Measurements from ENCODE around the gene MRGPRX2. TPM values are rescaled to one million over a fixed set of nuclear protein-coding genes. Genes with fewer than 3 reads are reported as not detected.

MRGPRX2 gene
- total RNA-seq, 1 experiment from 2014 or later: not detected

DNA sequence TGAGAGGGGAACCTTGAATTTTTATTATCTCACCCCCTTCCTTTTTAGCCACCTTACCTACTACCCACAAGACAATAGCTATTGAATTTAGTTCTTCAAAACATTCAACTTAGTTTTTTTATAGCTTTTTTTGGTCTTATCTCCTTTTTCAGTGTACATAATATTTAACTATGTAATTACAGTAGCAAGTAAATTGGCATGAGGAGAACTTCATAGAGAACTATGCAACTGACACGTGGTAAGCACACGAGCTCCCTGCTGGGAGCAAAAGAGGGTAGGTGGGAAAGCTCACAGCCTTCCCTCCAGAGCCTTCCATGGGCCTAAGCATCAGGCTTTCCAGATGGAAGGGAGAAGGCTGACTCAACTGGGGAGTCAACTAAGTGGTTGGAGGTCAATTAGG is 34.3 kb upstream of the MRGPRX2 start:
- Histone ChIP-seq H3K9me2 (replicated peaks; ENCODE audit: insufficient read depth, low read length) (no peaks in the 10 kb centered on the region), H4K20me1 (ENCODE audit: insufficient read depth, low read depth, low read length) (no peaks in the 10 kb centered on the region), H3K4me1 (ENCODE audit: low read length) (no peaks in the 10 kb centered on the region), H3K9me3 (ENCODE audit: low read length) (no peaks in the 10 kb centered on the region), H2AFZ (ENCODE audit: low read length) (no peak overlapping the region), H3K9ac (ENCODE audit: low read length) (no peak overlapping the region), H3K4me3 (ENCODE audit: low read length) (no peak overlapping the region), H3K4me2 (ENCODE audit: low read depth, low read length, poor library complexity, severe bottlenecking) (no peak overlapping the region), H3K27me3 (ENCODE audit: low read length) (no peaks in the 10 kb centered on the region), H3K79me2 (ENCODE audit: low read length) (no peaks in the 10 kb centered on the region), H3K27ac (ENCODE audit: low read length) (no peak overlapping the region), H3K36me3 (ENCODE audit: insufficient read depth, low read length) (no peaks in the 10 kb centered on the region)
- DNase-seq: no peak

DNA sequence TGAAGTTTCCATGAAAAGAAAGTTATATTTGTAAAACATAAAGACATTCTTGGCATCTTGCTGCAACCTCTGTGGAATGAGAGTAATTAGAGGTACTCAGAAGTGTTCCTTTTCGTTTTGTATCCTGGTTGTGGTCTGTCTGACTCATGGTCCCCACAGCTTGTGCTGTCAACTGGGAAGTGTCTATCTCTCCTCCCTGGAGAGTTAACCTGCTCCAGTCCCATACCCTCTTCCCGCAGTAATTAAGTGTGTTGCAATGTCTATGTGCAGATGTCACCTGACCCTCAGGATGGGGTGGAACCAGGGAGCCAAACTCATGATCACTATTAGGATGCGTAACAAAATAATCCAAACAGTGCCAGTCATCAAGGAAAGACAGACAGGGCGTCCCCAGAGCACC is 33.5 kb upstream of the MRGPRX2 start:
- Histone ChIP-seq H3K4me3 (ENCODE audit: low read length) (no peak overlapping the region), H3K27me3 (ENCODE audit: low read length) (no peaks in the 10 kb centered on the region), H3K79me2 (ENCODE audit: low read length) (no peaks in the 10 kb centered on the region), H2AFZ (ENCODE audit: low read length) (no peak overlapping the region), H3K4me2 (ENCODE audit: low read depth, low read length, poor library complexity, severe bottlenecking) (no peak overlapping the region), H3K9ac (ENCODE audit: low read length) (no peak overlapping the region), H3K9me3 (ENCODE audit: low read length) (no peaks in the 10 kb centered on the region), H3K4me1 (ENCODE audit: low read length) (no peaks in the 10 kb centered on the region), H4K20me1 (ENCODE audit: insufficient read depth, low read depth, low read length) (no peaks in the 10 kb centered on the region), H3K27ac (ENCODE audit: low read length) (no peak overlapping the region), H3K9me2 (replicated peaks; ENCODE audit: insufficient read depth, low read length) (no peaks in the 10 kb centered on the region), H3K36me3 (ENCODE audit: insufficient read depth, low read length) (no peaks in the 10 kb centered on the region)
- no peak for DNase-seq

DNA sequence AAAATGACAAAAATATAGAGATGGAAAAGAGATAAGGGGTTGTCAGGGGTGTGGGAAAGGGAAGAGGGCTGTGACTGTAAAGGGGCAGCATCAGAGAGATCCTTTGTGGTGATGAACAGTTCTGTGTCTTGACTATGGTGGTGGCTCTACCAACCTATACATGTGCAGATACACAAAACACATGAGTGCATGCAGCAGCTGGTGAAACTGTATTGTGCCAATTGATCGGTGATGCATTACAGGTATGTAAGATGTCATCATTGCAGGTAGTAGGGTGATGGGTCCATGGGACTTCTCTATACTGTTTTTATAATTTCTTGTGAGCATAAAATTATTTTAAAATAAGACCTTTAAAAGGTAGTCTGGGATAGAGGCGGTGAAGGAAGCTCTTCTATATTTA is 32.3 kb upstream of the MRGPRX2 start:
- no peak overlapping the region for H2AFZ ChIP-seq (ENCODE audit: low read length)
- H3K36me3 ChIP-seq (ENCODE audit: insufficient read depth, low read length): no peaks in the 10 kb centered on the region
- H3K79me2 ChIP-seq (ENCODE audit: low read length): no peaks in the 10 kb centered on the region
- no peaks in the 10 kb centered on the region for H3K27me3 ChIP-seq (ENCODE audit: low read length)
- no peak overlapping the region for H3K4me2 ChIP-seq (ENCODE audit: low read depth, low read length, poor library complexity, severe bottlenecking)
- no peak overlapping the region for H3K9ac ChIP-seq (ENCODE audit: low read length)
- DNase-seq: no peak
- no peak overlapping the region for H3K27ac ChIP-seq (ENCODE audit: low read length)
- H3K4me3 ChIP-seq (ENCODE audit: low read length): no peak overlapping the region
- H3K9me2 ChIP-seq (replicated peaks; ENCODE audit: insufficient read depth, low read length): no peaks in the 10 kb centered on the region
- H3K9me3 ChIP-seq (ENCODE audit: low read length): no peaks in the 10 kb centered on the region
- H4K20me1 ChIP-seq (ENCODE audit: insufficient read depth, low read depth, low read length): no peaks in the 10 kb centered on the region
- no peaks in the 10 kb centered on the region for H3K4me1 ChIP-seq (ENCODE audit: low read length)

DNA sequence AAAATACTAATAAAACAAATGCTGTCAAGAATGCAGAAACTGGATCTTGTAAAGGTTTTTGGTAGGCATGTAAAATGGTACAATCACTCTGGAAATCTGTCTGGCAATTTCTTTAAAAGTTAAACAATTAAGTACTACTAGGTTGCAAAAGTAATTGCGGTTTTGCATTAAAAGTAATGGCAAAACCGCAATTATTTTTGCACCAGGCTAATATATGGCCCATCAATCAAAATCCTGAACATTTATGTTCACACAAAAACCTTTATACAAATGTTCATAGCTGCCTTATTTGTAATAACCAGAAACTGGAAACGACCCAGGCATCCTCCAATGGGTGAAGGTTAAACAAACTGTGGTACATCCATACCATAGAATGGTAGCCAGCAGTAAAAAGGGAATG is 31.8 kb upstream of the MRGPRX2 start:
- Histone ChIP-seq H3K27me3 (ENCODE audit: low read length) (no peaks in the 10 kb centered on the region), H3K4me2 (ENCODE audit: low read depth, low read length, poor library complexity, severe bottlenecking) (no peak overlapping the region), H3K9me2 (replicated peaks; ENCODE audit: insufficient read depth, low read length) (no peaks in the 10 kb centered on the region), H3K36me3 (ENCODE audit: insufficient read depth, low read length) (no peaks in the 10 kb centered on the region), H3K9ac (ENCODE audit: low read length) (no peak overlapping the region), H2AFZ (ENCODE audit: low read length) (no peak overlapping the region), H4K20me1 (ENCODE audit: insufficient read depth, low read depth, low read length) (no peaks in the 10 kb centered on the region), H3K4me1 (ENCODE audit: low read length) (no peaks in the 10 kb centered on the region), H3K9me3 (ENCODE audit: low read length) (no peaks in the 10 kb centered on the region), H3K79me2 (ENCODE audit: low read length) (no peaks in the 10 kb centered on the region), H3K4me3 (ENCODE audit: low read length) (no peak overlapping the region), H3K27ac (ENCODE audit: low read length) (no peak overlapping the region)
- no peak for DNase-seq

DNA sequence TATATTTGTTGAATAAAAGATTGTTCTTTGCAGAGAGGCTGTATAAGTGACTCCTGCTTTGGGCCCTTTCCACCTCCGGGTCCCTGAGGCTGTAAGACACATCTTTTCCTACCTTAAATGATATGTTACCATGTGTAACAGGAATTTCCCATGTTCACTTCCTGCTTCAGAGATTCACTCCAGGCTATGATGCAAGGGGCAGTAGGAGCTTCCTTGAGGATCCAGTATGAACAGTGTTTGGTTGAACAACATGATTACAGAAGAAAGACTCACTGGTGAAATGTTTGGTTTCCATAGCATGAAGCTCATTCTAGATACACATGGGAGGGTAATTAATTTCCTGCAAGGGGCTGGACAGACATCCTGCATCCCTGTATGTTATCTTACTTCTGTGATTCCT is 30.8 kb upstream of the MRGPRX2 start:
- no peaks in the 10 kb centered on the region for H3K27me3 ChIP-seq (ENCODE audit: low read length)
- no peaks in the 10 kb centered on the region for H3K36me3 ChIP-seq (ENCODE audit: insufficient read depth, low read length)
- H3K4me3 ChIP-seq (ENCODE audit: low read length): no peak overlapping the region
- H3K9me3 ChIP-seq (ENCODE audit: low read length): no peaks in the 10 kb centered on the region
- no peaks in the 10 kb centered on the region for H4K20me1 ChIP-seq (ENCODE audit: insufficient read depth, low read depth, low read length)
- H3K4me1 ChIP-seq (ENCODE audit: low read length): no peaks in the 10 kb centered on the region
- H2AFZ ChIP-seq (ENCODE audit: low read length): no peak overlapping the region
- H3K9ac ChIP-seq (ENCODE audit: low read length): no peak overlapping the region
- H3K9me2 ChIP-seq (replicated peaks; ENCODE audit: insufficient read depth, low read length): no peaks in the 10 kb centered on the region
- no peak overlapping the region for H3K4me2 ChIP-seq (ENCODE audit: low read depth, low read length, poor library complexity, severe bottlenecking)
- H3K27ac ChIP-seq (ENCODE audit: low read length): no peak overlapping the region
- no peaks in the 10 kb centered on the region for H3K79me2 ChIP-seq (ENCODE audit: low read length)
- DNase-seq: no peak

DNA sequence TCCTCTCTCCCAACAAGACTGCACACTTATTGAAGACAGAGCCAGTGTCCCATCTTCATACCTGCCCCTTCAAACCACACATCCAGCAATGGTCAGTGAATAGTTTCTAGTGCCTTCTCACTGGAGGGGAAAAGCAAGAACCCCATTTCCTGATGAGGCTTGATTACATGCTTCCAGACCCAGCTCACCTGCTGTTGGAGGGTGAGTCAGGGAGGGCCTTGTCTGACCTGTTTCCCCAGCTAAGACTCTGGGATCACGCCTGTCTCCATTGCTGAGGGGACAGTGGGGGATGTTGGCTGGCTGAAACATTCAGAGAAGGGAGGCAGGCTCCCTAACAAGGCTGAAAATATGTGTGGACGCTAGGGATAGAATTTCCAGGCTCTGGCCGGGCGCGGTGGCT is 28.9 kb upstream of the MRGPRX2 start:
- no peak overlapping the region for H3K9ac ChIP-seq (ENCODE audit: low read length)
- no peak for DNase-seq
- H3K4me2 ChIP-seq (ENCODE audit: low read depth, low read length, poor library complexity, severe bottlenecking): no peak overlapping the region
- no peaks in the 10 kb centered on the region for H3K9me2 ChIP-seq (replicated peaks; ENCODE audit: insufficient read depth, low read length)
- H3K79me2 ChIP-seq (ENCODE audit: low read length): no peaks in the 10 kb centered on the region
- no peaks in the 10 kb centered on the region for H4K20me1 ChIP-seq (ENCODE audit: insufficient read depth, low read depth, low read length)
- no peaks in the 10 kb centered on the region for H3K27me3 ChIP-seq (ENCODE audit: low read length)
- no peak overlapping the region for H3K27ac ChIP-seq (ENCODE audit: low read length)
- H2AFZ ChIP-seq (ENCODE audit: low read length): no peak overlapping the region
- H3K36me3 ChIP-seq (ENCODE audit: insufficient read depth, low read length): no peaks in the 10 kb centered on the region
- H3K4me3 ChIP-seq (ENCODE audit: low read length): no peak overlapping the region
- no peaks in the 10 kb centered on the region for H3K4me1 ChIP-seq (ENCODE audit: low read length)
- no peaks in the 10 kb centered on the region for H3K9me3 ChIP-seq (ENCODE audit: low read length)

DNA sequence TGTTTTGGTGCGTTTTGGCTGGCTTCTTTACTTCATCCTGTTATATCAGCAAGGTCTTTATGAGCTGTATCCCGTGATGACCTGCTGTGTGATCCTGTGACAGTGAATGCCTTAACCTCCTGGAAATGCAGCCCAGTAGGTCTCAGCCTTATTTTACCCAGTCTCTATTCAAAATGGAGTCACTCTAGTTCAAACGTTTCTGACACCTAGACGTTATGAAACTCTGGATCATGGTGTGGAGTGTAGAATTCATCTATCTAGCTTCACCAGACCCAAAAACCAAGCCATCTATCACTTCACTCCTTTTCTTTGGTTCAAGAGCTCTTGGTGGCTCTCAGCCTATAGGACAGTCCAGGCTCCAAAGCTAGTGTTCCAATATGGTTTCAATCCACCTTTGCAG is 28.3 kb upstream of the MRGPRX2 start:
- Histone ChIP-seq H3K27ac (ENCODE audit: low read length) (no peak overlapping the region), H3K36me3 (ENCODE audit: insufficient read depth, low read length) (no peaks in the 10 kb centered on the region), H3K79me2 (ENCODE audit: low read length) (no peaks in the 10 kb centered on the region), H3K4me1 (ENCODE audit: low read length) (no peaks in the 10 kb centered on the region), H3K9me2 (replicated peaks; ENCODE audit: insufficient read depth, low read length) (no peaks in the 10 kb centered on the region), H3K4me3 (ENCODE audit: low read length) (no peak overlapping the region), H3K4me2 (ENCODE audit: low read depth, low read length, poor library complexity, severe bottlenecking) (no peak overlapping the region), H3K9ac (ENCODE audit: low read length) (no peak overlapping the region), H3K9me3 (ENCODE audit: low read length) (no peaks in the 10 kb centered on the region), H4K20me1 (ENCODE audit: insufficient read depth, low read depth, low read length) (no peaks in the 10 kb centered on the region), H3K27me3 (ENCODE audit: low read length) (no peaks in the 10 kb centered on the region), H2AFZ (ENCODE audit: low read length) (no peak overlapping the region)
- no peak for DNase-seq

DNA sequence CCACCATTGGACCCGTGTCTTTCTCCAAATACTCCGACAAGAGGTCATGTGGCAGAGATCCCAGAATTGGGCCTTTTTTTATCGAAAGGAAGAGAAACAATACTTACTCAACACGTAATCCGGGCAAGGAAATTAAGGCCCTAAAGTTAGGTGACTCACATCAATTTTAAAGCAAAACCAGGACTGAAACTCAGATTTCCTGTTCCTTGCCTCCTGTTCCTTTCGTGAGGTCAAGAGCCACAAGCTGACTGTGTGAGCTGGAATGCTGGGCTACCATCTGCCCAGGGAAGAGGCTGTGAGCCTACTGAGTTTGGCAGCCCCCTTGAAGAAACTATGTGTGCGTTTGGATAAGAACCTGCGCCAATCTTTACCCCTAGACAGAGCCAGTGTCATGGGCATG is 27.1 kb upstream of the MRGPRX2 start:
- Histone ChIP-seq H3K9me2 (replicated peaks; ENCODE audit: insufficient read depth, low read length) (no peaks in the 10 kb centered on the region), H3K4me2 (ENCODE audit: low read depth, low read length, poor library complexity, severe bottlenecking) (no peak overlapping the region), H2AFZ (ENCODE audit: low read length) (no peak overlapping the region), H3K4me1 (ENCODE audit: low read length) (no peaks in the 10 kb centered on the region), H3K9me3 (ENCODE audit: low read length) (no peaks in the 10 kb centered on the region), H3K9ac (ENCODE audit: low read length) (no peak overlapping the region), H3K27ac (ENCODE audit: low read length) (no peak overlapping the region), H3K4me3 (ENCODE audit: low read length) (no peak overlapping the region), H3K79me2 (ENCODE audit: low read length) (no peaks in the 10 kb centered on the region), H3K27me3 (ENCODE audit: low read length) (no peaks in the 10 kb centered on the region), H3K36me3 (ENCODE audit: insufficient read depth, low read length) (no peaks in the 10 kb centered on the region), H4K20me1 (ENCODE audit: insufficient read depth, low read depth, low read length) (no peaks in the 10 kb centered on the region)
- no peak for DNase-seq

DNA sequence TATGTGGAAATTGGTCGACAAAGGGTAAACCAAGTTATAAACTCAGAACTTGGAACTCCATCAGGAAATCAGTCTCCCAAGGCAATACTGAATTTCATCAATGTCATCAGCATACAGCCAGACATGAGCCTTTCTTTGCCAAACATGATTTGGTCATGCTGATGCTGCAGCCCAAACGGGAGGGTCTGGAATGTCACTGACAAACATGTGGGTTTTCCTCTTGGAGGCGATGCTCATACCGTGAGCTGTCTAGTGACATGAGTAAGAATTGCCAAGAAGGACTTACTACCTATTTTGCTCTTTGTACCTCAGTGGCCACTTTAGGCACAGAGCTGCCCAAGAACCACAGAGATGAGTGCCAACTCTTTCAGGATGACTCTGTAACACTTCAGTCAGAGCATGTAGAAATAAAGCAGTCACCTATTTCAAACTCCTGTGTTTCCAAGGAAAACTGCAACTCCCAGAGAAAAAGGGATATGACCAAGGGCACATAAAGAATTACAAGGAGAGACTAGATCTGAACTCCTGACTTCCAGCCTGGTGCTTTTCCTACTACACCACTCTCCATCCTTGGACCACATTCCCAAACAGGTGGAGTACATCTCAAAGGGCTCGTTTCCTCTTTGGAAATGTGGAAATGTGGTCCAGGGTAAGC is 24.3 kb upstream of the MRGPRX2 start:
- no peak overlapping the region for H3K9ac ChIP-seq (ENCODE audit: low read length)
- no peak overlapping the region for H3K27ac ChIP-seq (ENCODE audit: low read length)
- no peaks in the 10 kb centered on the region for H3K79me2 ChIP-seq (ENCODE audit: low read length)
- H3K9me3 ChIP-seq (ENCODE audit: low read length): no peaks in the 10 kb centered on the region
- no peaks in the 10 kb centered on the region for H3K36me3 ChIP-seq (ENCODE audit: insufficient read depth, low read length)
- H3K9me2 ChIP-seq (replicated peaks; ENCODE audit: insufficient read depth, low read length): no peaks in the 10 kb centered on the region
- H3K4me2 ChIP-seq (ENCODE audit: low read depth, low read length, poor library complexity, severe bottlenecking): no peak overlapping the region
- H2AFZ ChIP-seq (ENCODE audit: low read length): no peak overlapping the region
- no peaks in the 10 kb centered on the region for H3K4me1 ChIP-seq (ENCODE audit: low read length)
- no peak overlapping the region for H3K4me3 ChIP-seq (ENCODE audit: low read length)
- H4K20me1 ChIP-seq (ENCODE audit: insufficient read depth, low read depth, low read length): no peaks in the 10 kb centered on the region
- H3K27me3 ChIP-seq (ENCODE audit: low read length): no peaks in the 10 kb centered on the region
- DNase-seq: no peak

Measured in Karpas-422 (cell line).